H9 (cell line): Measurements from ENCODE around the gene IDH2. TPM values are rescaled to one million over a fixed set of nuclear protein-coding genes. Genes with fewer than 3 reads are reported as not detected.

ENCODE experiments used
- DNase-seq: peaks from one replicate; pipeline ENCODE4 v3.0.0-alpha.2; 2017
- H2AFZ ChIP-seq: one replicate; pipeline ENCODE4 v1.6.1; 2013; ENCODE audit warnings: mild to moderate bottlenecking, low read length, control low read depth, moderate library complexity
- H2AK5ac ChIP-seq: 2 replicates; pipeline ENCODE4 v1.6.1; 2013; ENCODE audit warnings: low read length, control low read depth, mixed read lengths; ENCODE audit not compliant: insufficient read length
- H2BK120ac ChIP-seq: one replicate; pipeline ENCODE4 v1.6.1; 2013; ENCODE audit warnings: low read depth, mild to moderate bottlenecking, low read length, control low read depth, inconsistent platforms; ENCODE audit not compliant: poor library complexity, severe bottlenecking
- H2BK12ac ChIP-seq: 2 replicates; pipeline ENCODE4 v1.6.1; 2013; ENCODE audit warnings: low read length, control low read depth, mixed read lengths, low read depth; ENCODE audit not compliant: insufficient read length
- H2BK15ac ChIP-seq: 2 replicates; pipeline ENCODE4 v1.6.1; 2013; ENCODE audit warnings: low read depth, low read length, control low read depth
- H2BK20ac ChIP-seq: one replicate; pipeline ENCODE4 v1.6.1; 2013; ENCODE audit warnings: low read depth, mild to moderate bottlenecking, low read length, control low read depth, inconsistent platforms; ENCODE audit not compliant: poor library complexity, severe bottlenecking
- H2BK5ac ChIP-seq: 2 replicates; pipeline ENCODE4 v1.6.1; 2013; ENCODE audit warnings: low read length, control low read depth, mixed read lengths; ENCODE audit not compliant: insufficient read length
- H3K14ac ChIP-seq: 2 replicates; pipeline ENCODE4 v1.6.1; 2013; ENCODE audit warnings: low read length, control low read depth; ENCODE audit not compliant: insufficient read depth
- H3K18ac ChIP-seq: 2 replicates; pipeline ENCODE4 v1.6.1; 2013; ENCODE audit warnings: low read depth, mild to moderate bottlenecking, mixed read lengths, low read length, control low read depth; ENCODE audit not compliant: insufficient read length
- H3K23ac ChIP-seq: 2 replicates; pipeline ENCODE4 v1.6.1; 2013; ENCODE audit warnings: low read length, control low read depth, mixed read lengths, low read depth; ENCODE audit not compliant: insufficient read length
- H3K23me2 ChIP-seq: 2 replicates; pipeline ENCODE4 v1.6.1; 2013; ENCODE audit warnings: low read depth, mild to moderate bottlenecking, mixed read lengths, low read length, control low read depth; ENCODE audit not compliant: insufficient read length, poor library complexity, severe bottlenecking
- H3K27ac ChIP-seq: 2 replicates; pipeline ENCODE4 v1.5.1; 2013; ENCODE audit warnings: low read length, control low read depth, mixed read lengths, low read depth; ENCODE audit not compliant: insufficient read length
- H3K27me3 ChIP-seq: 2 replicates; pipeline ENCODE4 v1.6.1; 2013; ENCODE audit warnings: low read length, control low read depth, inconsistent platforms; ENCODE audit not compliant: insufficient read depth
- H3K4ac ChIP-seq: 2 replicates; pipeline ENCODE4 v1.6.1; 2013; ENCODE audit warnings: low read depth, mild to moderate bottlenecking, control low read depth, inconsistent platforms, low read length, moderate library complexity
- H3K4me1 ChIP-seq: 2 replicates; pipeline ENCODE4 v1.6.1; 2013; ENCODE audit warnings: low read length, control low read depth, inconsistent platforms; ENCODE audit not compliant: insufficient read depth
- H3K4me2 ChIP-seq: 2 replicates; pipeline ENCODE4 v1.6.1; 2013; ENCODE audit warnings: low read length, control low read depth, mixed read lengths; ENCODE audit not compliant: insufficient read length, insufficient read depth
- H3K56ac ChIP-seq: 2 replicates; pipeline ENCODE4 v1.6.1; 2013; ENCODE audit warnings: low read depth, mild to moderate bottlenecking, mixed read lengths, low read length, control low read depth; ENCODE audit not compliant: insufficient read length
- H3K79me1 ChIP-seq: 2 replicates; pipeline ENCODE4 v1.6.1; 2013; ENCODE audit warnings: low read depth, mild to moderate bottlenecking, moderate library complexity, low read length, control low read depth, inconsistent platforms; ENCODE audit not compliant: insufficient read depth, poor library complexity, severe bottlenecking
- H3K79me2 ChIP-seq: 2 replicates; pipeline ENCODE4 v1.6.1; 2013; ENCODE audit warnings: low read length, control low read depth, inconsistent platforms; ENCODE audit not compliant: insufficient read depth
- H3K9ac ChIP-seq: 2 replicates; pipeline ENCODE4 v1.6.1; 2013; ENCODE audit warnings: low read length, control low read depth, mixed read lengths; ENCODE audit not compliant: insufficient read length; ENCODE audit errors: extremely low read depth
- H3K9me3 ChIP-seq: one replicate; pipeline ENCODE4 v1.6.1; 2013; ENCODE audit warnings: low read depth, low read length, inconsistent platforms; ENCODE audit not compliant: control insufficient read depth
- H3T11ph ChIP-seq: one replicate; pipeline ENCODE4 v1.6.1; 2013; ENCODE audit warnings: mild to moderate bottlenecking, low read length, control low read depth, inconsistent platforms
- H4K20me1 ChIP-seq: one replicate; pipeline ENCODE4 v1.6.1; 2013; ENCODE audit not compliant: control insufficient read depth, insufficient read length, insufficient read depth
- H4K5ac ChIP-seq: 2 replicates; pipeline ENCODE4 v1.6.1; 2013; ENCODE audit warnings: low read depth, mild to moderate bottlenecking, mixed read lengths, low read length, control low read depth; ENCODE audit not compliant: insufficient read length
- H4K8ac ChIP-seq: replicated peaks from 2 replicates; pipeline ENCODE4 v1.6.1; 2013; ENCODE audit warnings: low read length, control low read depth, mixed read lengths, low read depth; ENCODE audit not compliant: insufficient read length
- H4K91ac ChIP-seq: 2 replicates; pipeline ENCODE4 v1.6.1; 2013; ENCODE audit warnings: low read depth, mild to moderate bottlenecking, moderate library complexity, mixed read lengths, low read length, control low read depth; ENCODE audit not compliant: insufficient read length
- H3K27ac Mint-ChIP-seq, 3 experiments: 2 replicates in 2 of 3; 3 replicates in 1 of 3; pipeline ENCODE4 v1.8.0; 2020 to 2021; ENCODE audit warnings: mixed read lengths in 3 of 3, mild to moderate bottlenecking in 1 of 3, moderate library complexity in 1 of 3
- H3K27me3 Mint-ChIP-seq: 2 replicates; pipeline ENCODE4 v1.8.0; 2021; ENCODE audit warnings: low read depth, mild to moderate bottlenecking, moderate library complexity, mixed read lengths
- H3K36me3 Mint-ChIP-seq, 3 experiments: 2 replicates in 2 of 3; 3 replicates in 1 of 3; pipeline ENCODE4 v1.8.0; 2020 to 2021; ENCODE audit warnings: low read depth in 3 of 3, mixed read lengths in 3 of 3; ENCODE audit not compliant: insufficient read depth in 1 of 3
- H3K4me1 Mint-ChIP-seq, 2 experiments: 2 replicates each; pipeline ENCODE4 v1.8.0; 2020; ENCODE audit warnings: mixed read lengths in 2 of 2
- H3K4me3 Mint-ChIP-seq, 2 experiments: 2 replicates in 1 of 2; 3 replicates in 1 of 2; pipeline ENCODE4 v1.8.0; 2020 to 2021; ENCODE audit warnings: mild to moderate bottlenecking in 2 of 2, mixed read lengths in 2 of 2, moderate library complexity in 1 of 2
- H3K9me3 Mint-ChIP-seq, 2 experiments: 2 replicates in 1 of 2; 3 replicates in 1 of 2; pipeline ENCODE4 v1.8.0; 2020; ENCODE audit warnings: mild to moderate bottlenecking in 2 of 2, mixed read lengths in 2 of 2, moderate library complexity in 1 of 2
- CTCF ChIP-seq: fragments of 200-600 bp; sonication (generic); conservative IDR thresholded peaks from 3 replicates; pipeline ENCODE4 v1.8.0; 2021; ENCODE audit warnings: antibody characterized with exemption, mild to moderate bottlenecking
- WGBS: extraction: QIAGEN DNeasy Blood & Tissue Kit; methylation state at CpG from one replicate; pipeline ENCODE4 v1.1.7; 2013; ENCODE audit warnings: missing lambda C conversion rate, low lambda C conversion rate, mixed read lengths; ENCODE audit not compliant: insufficient read length; ENCODE audit errors: extremely low coverage; 5-methylcytosine and 5-hydroxymethylcytosine counted together
- total RNA-seq: library from RNA; stranded (reverse); gene quantifications from 2 replicates; pipeline ENCODE4 v1.2.1, GENCODE V29; 2021

Gene IDH2
- total RNA-seq, 1 experiment from 2014 or later = 57.7 TPM

- H3K56ac ChIP-seq = no peak overlapping the region
These were observed 13.5 kb upstream of the IDH2 start for GRCh38 chr15:90115783-90116182.

More at GRCh38 chr15:90115783-90116182, 13.5 kb upstream of the IDH2 start:
- H4K5ac ChIP-seq = no peak overlapping the region
- no peaks in the 10 kb centered on the region for H3K79me1 ChIP-seq
- H2BK20ac ChIP-seq = no peak overlapping the region
- no peaks in the 10 kb centered on the region for H3K79me2 ChIP-seq
- H2BK15ac ChIP-seq = no peak overlapping the region
- H4K91ac ChIP-seq = no peak overlapping the region
- no peaks in the 10 kb centered on the region for H4K20me1 ChIP-seq
- no peak overlapping the region for H3K4me2 ChIP-seq
- H2BK5ac ChIP-seq = no peak overlapping the region
- H3K9me3 ChIP-seq = peaks cover 8% of the 10 kb centered on the region
- H3K18ac ChIP-seq = no peak overlapping the region
- H2AK5ac ChIP-seq = no peak overlapping the region
- H2BK12ac ChIP-seq = no peak overlapping the region
- H3K27me3 ChIP-seq = no peaks in the 10 kb centered on the region
- Mint-ChIP-seq H3K36me3 (peaks cover 0 to 6% (median 6%) of the 10 kb centered on the region in 3 experiments; a peak in 5 of 7 replicates), H3K4me3 (no peak overlapping the region), H3K4me1 (peaks cover under 1 to 2% of the 10 kb centered on the region in 2 experiments; a peak in 2 of 4 replicates), H3K27me3 (peaks cover 3% of the 10 kb centered on the region; the same call in 1 of the 2 replicates), H3K9me3 (peaks cover 12 to 14% of the 10 kb centered on the region in 2 experiments), H3K27ac (no peak overlapping the region)
- H3K23ac ChIP-seq = no peak overlapping the region
- H3K27ac ChIP-seq = no peak overlapping the region
- H2BK120ac ChIP-seq = no peak overlapping the region
- no peak for TF ChIP-seq CTCF
- DNase-seq = no peak
- H3T11ph ChIP-seq = no peak overlapping the region
- H3K4ac ChIP-seq = no peak overlapping the region
- no peaks in the 10 kb centered on the region for H3K4me1 ChIP-seq
- no peak overlapping the region for H3K14ac ChIP-seq
- H4K8ac ChIP-seq = no peak overlapping the region
- H3K23me2 ChIP-seq = no peaks in the 10 kb centered on the region
- no CpG with 5 or more reads among the region's 2 CpGs for WGBS
- no peak overlapping the region for H2AFZ ChIP-seq
- no peak overlapping the region for H3K9ac ChIP-seq
